H1 (cell line): ENCODE measurements around the gene CDH22. TPM values are rescaled to one million over a fixed set of nuclear protein-coding genes. Genes with fewer than 3 reads are reported as not detected.

Experiments used
- CTCF ChIA-PET: fragments of 300-600 bp; sonication (Branson Sonifier 250); formaldehyde crosslinking; loops from one replicate; lab custom pipeline; 2021; ENCODE audit not compliant: partially characterized antibody; lab: Charles Lee
- POLR2A ChIA-PET: fragments of 300-600 bp; sonication (Branson Sonifier 250); formaldehyde crosslinking; loops from one replicate; lab custom pipeline; 2021; ENCODE audit warnings: inconsistent platforms; ENCODE audit not compliant: partially characterized antibody; lab: Charles Lee
- DNase-seq, 2 experiments: peaks; one replicate each; pipeline versions ENCODE4 v3.0.0 to v3.0.0-alpha.2; 2010 to 2022; ENCODE audit warnings: low spot score in 2 of 2, low read depth in 1 of 2, mixed read lengths in 1 of 2
- FAIRE-seq: peaks from 2 replicates; lab custom pipeline; 2011; peaks lifted over from hg19 to GRCh38; lab: Jason Lieb, UNC
- H2AFZ ChIP-seq: 2 replicates; pipeline ENCODE4 v1.8.1; 2012; ENCODE audit warnings: low read length, inconsistent platforms
- H2AK5ac ChIP-seq: 2 replicates; pipeline ENCODE4 v1.6.1; 2013; ENCODE audit warnings: low read depth, low read length
- H2BK120ac ChIP-seq: replicated peaks from 2 replicates; pipeline ENCODE3; 2013; ENCODE audit warnings: low read depth, low read length, inconsistent platforms
- H2BK12ac ChIP-seq: 2 replicates; pipeline ENCODE4 v1.6.1; 2013; ENCODE audit warnings: low read depth, low read length
- H2BK15ac ChIP-seq: 2 replicates; pipeline ENCODE4 v1.6.1; 2013; ENCODE audit warnings: low read length
- H2BK20ac ChIP-seq: 2 replicates; pipeline ENCODE4 v1.6.1; 2013; ENCODE audit warnings: low read length
- H2BK5ac ChIP-seq: 2 replicates; pipeline ENCODE4 v1.6.1; 2013; ENCODE audit warnings: low read depth, low read length
- H3K14ac ChIP-seq: 2 replicates; pipeline ENCODE4 v1.6.1; 2013; ENCODE audit warnings: inconsistent platforms; ENCODE audit not compliant: insufficient read length
- H3K18ac ChIP-seq: 2 replicates; pipeline ENCODE4 v1.6.1; 2013; ENCODE audit warnings: low read length; ENCODE audit errors: extremely low read depth
- H3K23ac ChIP-seq: 2 replicates; pipeline ENCODE4 v1.6.1; 2013; ENCODE audit warnings: inconsistent platforms; ENCODE audit not compliant: insufficient read length
- H3K23me2 ChIP-seq: 2 replicates; pipeline ENCODE4 v1.6.1; 2013; ENCODE audit warnings: low read depth, low read length
- H3K27ac ChIP-seq: 2 replicates; pipeline ENCODE4 v1.6.1; 2011; ENCODE audit warnings: low read depth, low read length, inconsistent platforms
- H3K27me3 ChIP-seq, 4 experiments: replicated peaks in 1 of 4; 1 replicate in 1 of 4; 2 replicates in 3 of 4; pipeline versions ENCODE4 v1.6.1 to v1.8.1; 2011 to 2013; ENCODE audit warnings: low read length in 3 of 4, mild to moderate bottlenecking in 3 of 4, inconsistent platforms in 2 of 4, mixed read lengths in 2 of 4, moderate library complexity in 1 of 4; ENCODE audit not compliant: control insufficient read depth in 3 of 4, insufficient read depth in 3 of 4; ENCODE audit errors: extremely low read depth in 1 of 4
- H3K36me3 ChIP-seq, 4 experiments: 2 replicates each; pipeline versions ENCODE4 v1.6.1 to v1.8.1; 2011 to 2013; ENCODE audit warnings: mild to moderate bottlenecking in 4 of 4, low read length in 3 of 4, moderate library complexity in 2 of 4, control low read depth in 1 of 4, inconsistent platforms in 1 of 4; ENCODE audit not compliant: insufficient read depth in 4 of 4, control insufficient read depth in 2 of 4
- H3K4ac ChIP-seq: replicated peaks from 2 replicates; pipeline ENCODE3; 2013; ENCODE audit warnings: low read length, low read depth, mixed read lengths, inconsistent platforms; ENCODE audit not compliant: insufficient read length
- H3K4me1 ChIP-seq, 4 experiments: replicated peaks in 1 of 4; 1 replicate in 1 of 4; 2 replicates in 3 of 4; pipeline versions ENCODE4 v1.6.1 to v1.8.1; 2011 to 2013; ENCODE audit warnings: low read length in 3 of 4, inconsistent platforms in 2 of 4, mixed read lengths in 1 of 4; ENCODE audit not compliant: insufficient read depth in 4 of 4, control insufficient read depth in 3 of 4
- H3K4me2 ChIP-seq, 2 experiments: 2 replicates each; pipeline versions ENCODE4 v1.6.1 to v1.8.1; 2011 to 2013; ENCODE audit warnings: low read depth in 2 of 2, low read length in 2 of 2, control low read depth in 1 of 2, inconsistent platforms in 1 of 2, mild to moderate bottlenecking in 1 of 2; ENCODE audit not compliant: insufficient read depth in 1 of 2
- H3K4me3 ChIP-seq, 4 experiments: fragments of 200-600, 300-600 bp in 1 of 4; sonication (generic), shearing (Covaris generic), sonication (Bioruptor Twin) in 1 of 4; 2 replicates each; pipeline versions ENCODE4 v1.5.1 to v1.8.1; 2011 to 2016; ENCODE audit warnings: low read length in 4 of 4, low read depth in 3 of 4, control low read depth in 2 of 4, inconsistent platforms in 2 of 4, mild to moderate bottlenecking in 2 of 4, mixed read lengths in 1 of 4, moderate library complexity in 1 of 4; ENCODE audit not compliant: insufficient read depth in 2 of 4; ENCODE audit errors: extremely low read depth in 1 of 4
- H3K56ac ChIP-seq: replicated peaks from 2 replicates; pipeline ENCODE3; 2013; ENCODE audit warnings: low read depth, mild to moderate bottlenecking, mixed read lengths, low read length, inconsistent platforms; ENCODE audit not compliant: insufficient read length
- H3K79me1 ChIP-seq: 2 replicates; pipeline ENCODE4 v1.6.1; 2013; ENCODE audit warnings: low read depth, low read length, control low read depth
- H3K79me2 ChIP-seq, 2 experiments: 2 replicates each; pipeline versions ENCODE4 v1.6.1 to v1.8.1; 2012 to 2013; ENCODE audit warnings: low read length in 2 of 2, mild to moderate bottlenecking in 2 of 2, inconsistent platforms in 1 of 2; ENCODE audit not compliant: insufficient read depth in 2 of 2, control insufficient read depth in 1 of 2
- H3K9ac ChIP-seq, 4 experiments: replicated peaks in 1 of 4; 1 replicate in 1 of 4; 2 replicates in 3 of 4; pipeline versions ENCODE4 v1.6.1 to v1.8.1; 2011 to 2013; ENCODE audit warnings: low read depth in 3 of 4, low read length in 3 of 4, control low read depth in 2 of 4, mild to moderate bottlenecking in 2 of 4, moderate library complexity in 2 of 4, inconsistent platforms in 1 of 4; ENCODE audit errors: extremely low read depth in 1 of 4
- H3K9me3 ChIP-seq, 2 experiments: 2 replicates each; pipeline versions ENCODE4 v1.6.1 to v1.8.1; 2012 to 2013; ENCODE audit warnings: mild to moderate bottlenecking in 2 of 2, moderate library complexity in 2 of 2, control low read depth in 1 of 2, inconsistent platforms in 1 of 2, low read depth in 1 of 2, low read length in 1 of 2, mixed read lengths in 1 of 2; ENCODE audit not compliant: insufficient read depth in 2 of 2
- H4K20me1 ChIP-seq, 2 experiments: replicated peaks in 1 of 2; 2 replicates each; pipeline versions ENCODE3 to v1.8.1; 2011 to 2013; ENCODE audit warnings: inconsistent platforms in 2 of 2, low read length in 2 of 2, mild to moderate bottlenecking in 1 of 2; ENCODE audit not compliant: insufficient read depth in 2 of 2, control insufficient read depth in 1 of 2
- H4K5ac ChIP-seq: 2 replicates; pipeline ENCODE4 v1.6.1; 2013; ENCODE audit warnings: low read length, low read depth, mixed read lengths, inconsistent platforms; ENCODE audit not compliant: insufficient read length
- H4K8ac ChIP-seq: 2 replicates; pipeline ENCODE4 v1.8.0; 2013; ENCODE audit warnings: mild to moderate bottlenecking, moderate library complexity, low read length, inconsistent platforms; ENCODE audit not compliant: insufficient read depth; ENCODE audit errors: extremely low read depth
- H4K91ac ChIP-seq: replicated peaks from 2 replicates; pipeline ENCODE3; 2013; ENCODE audit warnings: low read length, mixed read lengths, inconsistent platforms; ENCODE audit not compliant: insufficient read length
- CHD2 ChIP-seq: IDR thresholded peaks from 2 replicates; pipeline ENCODE4 v1.6.1; 2012; ENCODE audit warnings: low read length, improper control_type of control experiment
- MAX ChIP-seq: IDR thresholded peaks from 2 replicates; pipeline ENCODE4 v1.6.1; 2012; ENCODE audit warnings: inconsistent platforms
- NANOG ChIP-seq: IDR thresholded peaks from 2 replicates; pipeline ENCODE4 v1.6.1; 2011; ENCODE audit warnings: low read length, low read depth, mild to moderate bottlenecking, inconsistent platforms; ENCODE audit not compliant: insufficient read depth, poor library complexity, severe bottlenecking
- POU5F1 ChIP-seq: IDR thresholded peaks from 2 replicates; pipeline ENCODE4 v1.6.1; 2011; ENCODE audit warnings: low read depth, mild to moderate bottlenecking, low read length, moderate library complexity
- RAD21 ChIP-seq, 2 experiments: IDR thresholded peaks in 1 of 2; conservative IDR thresholded peaks in 1 of 2; 2 replicates each; pipeline ENCODE4 v1.6.1; 2011; ENCODE audit warnings: low read depth in 2 of 2, low read length in 2 of 2, improper control_type of control experiment in 1 of 2, inconsistent platforms in 1 of 2, mild to moderate bottlenecking in 1 of 2, moderate library complexity in 1 of 2
- RBBP5 ChIP-seq: IDR thresholded peaks from 2 replicates; pipeline ENCODE4 v1.7.1; 2012; ENCODE audit warnings: low read depth, mild to moderate bottlenecking, inconsistent platforms, low read length, moderate library complexity, borderline replicate concordance
- SIN3A ChIP-seq, 2 experiments: IDR thresholded peaks in 1 of 2; conservative IDR thresholded peaks in 1 of 2; 2 replicates each; pipeline ENCODE4 v1.6.1; 2011 to 2012; ENCODE audit warnings: low read length in 2 of 2, improper control_type of control experiment in 1 of 2, low read depth in 1 of 2, mild to moderate bottlenecking in 1 of 2
- SIRT6 ChIP-seq: IDR thresholded peaks from one replicate; pipeline ENCODE4 v1.7.1; 2012; ENCODE audit warnings: low read length, inconsistent platforms
- TAF1 ChIP-seq: IDR thresholded peaks from 2 replicates; pipeline ENCODE4 v1.6.1; 2011; ENCODE audit warnings: mild to moderate bottlenecking, low read depth, low read length
- TCF12 ChIP-seq: IDR thresholded peaks from 2 replicates; pipeline ENCODE4 v1.6.1; 2011; ENCODE audit warnings: low read depth, mild to moderate bottlenecking, low read length
- USF2 ChIP-seq: IDR thresholded peaks from 2 replicates; pipeline ENCODE4 v1.6.1; 2011; ENCODE audit warnings: low read length, improper control_type of control experiment
- YY1 ChIP-seq: IDR thresholded peaks from 2 replicates; pipeline ENCODE4 v1.6.1; 2011; ENCODE audit warnings: low read depth, mild to moderate bottlenecking, low read length
- WGBS, 2 experiments: shearing (Covaris generic) in 1 of 2; methylation state at CpG; one replicate each; pipeline versions ENCODE4 v1.1.6 to v1.1.7; 2013 to 2015; ENCODE audit warnings: low lambda C conversion rate in 2 of 2, mixed read lengths in 2 of 2, inconsistent platforms in 1 of 2, low coverage in 1 of 2, missing lambda C conversion rate in 1 of 2; ENCODE audit not compliant: insufficient replicate concordance in 2 of 2, insufficient coverage in 1 of 2, insufficient read length in 1 of 2; ENCODE audit errors: extremely low coverage in 1 of 2, missing lambda C conversion rate in 1 of 2; 5-methylcytosine and 5-hydroxymethylcytosine counted together
- polyA plus RNA-seq, 7 experiments: library from polyadenylated mRNA; depleted of rRNA in 3 of 7; stranded (reverse) in 5 of 7; unstranded in 2 of 7; fragments of >200 nt in 5 of 7; fragments of 200-250 nt in 2 of 7; gene quantifications; 1 replicate in 5 of 7; 2 replicates in 1 of 7; 4 replicates in 1 of 7; pipeline versions ENCODE4 v1.2.1 to v1.2.3, GENCODE V29; 2011 to 2013; ENCODE audit warnings: missing spikeins in 2 of 7, mixed read lengths in 2 of 7
- total RNA-seq: library from RNA; stranded (reverse); fragmentation: NEBNext Ultra II Directional; extraction: Animal tissue kit (Norgen Biotek cat#: 25700); gene quantifications from 2 replicates; pipeline ENCODE4 v1.2.1, GENCODE V29; 2021

Gene CDH22
- total and polyA plus RNA-seq, 2 of the 8 experiments (the other 6 are each of a cell fraction or from before 2014, with no cell fraction given): 0.35 to 0.39 TPM

GRCh38 chr20:46259260-46259859 is 48.9 kb downstream of the CDH22 start:
- H3K9ac ChIP-seq: no peak overlapping the region
- H2BK12ac ChIP-seq: no peak overlapping the region
- H4K20me1 ChIP-seq: no peaks in the 10 kb centered on the region
- ChIA-PET CTCF (interaction anchor here (0.6 to 1.7 kb wide), 7 partner anchors 10 to 131 kb away, joined by 3 to 5 read pairs (median 3); no protein-coding TSS in a partner anchor), POLR2A (no interaction called here)
- WGBS, 2 experiments: 83% methylated on average over 1 of the region's 1 CpG; no CpG with 5 or more reads in 1 of the 2 experiments
- H3K79me2 ChIP-seq: no peaks in the 10 kb centered on the region
- H3K27ac ChIP-seq: no peak overlapping the region
- no peak overlapping the region for H2BK120ac ChIP-seq
- no peak overlapping the region for H2AK5ac ChIP-seq
- no peak overlapping the region for H4K5ac ChIP-seq
- H3K4me1 ChIP-seq: no peaks in the 10 kb centered on the region
- H3K56ac ChIP-seq: no peak overlapping the region
- no peak overlapping the region for H3K4me3 ChIP-seq
- H4K8ac ChIP-seq: no peak overlapping the region
- H2BK20ac ChIP-seq: no peak overlapping the region
- no peak overlapping the region for H2BK5ac ChIP-seq
- no peak overlapping the region for H2AFZ ChIP-seq
- no peak overlapping the region for H3K14ac ChIP-seq
- H3K79me1 ChIP-seq: no peaks in the 10 kb centered on the region
- H3K18ac ChIP-seq: no peak overlapping the region
- FAIRE-seq (no peak), DNase-seq (no peak)
- H3K23me2 ChIP-seq: 0 out of 2 replicates have a peak, but pooled peaks cover 1% of the 10 kb centered on the region
- no peaks in the 10 kb centered on the region for H3K9me3 ChIP-seq
- H2BK15ac ChIP-seq: no peak overlapping the region
- H3K36me3 ChIP-seq: no peaks in the 10 kb centered on the region
- no peak overlapping the region for H3K4me2 ChIP-seq
- no peak overlapping the region for H4K91ac ChIP-seq
- H3K4ac ChIP-seq: no peak overlapping the region
- no peak overlapping the region for H3K23ac ChIP-seq
- no peaks in the 10 kb centered on the region for H3K27me3 ChIP-seq
- TF ChIP-seq POU5F1: no peak
- no peak for TF ChIP-seq RBBP5
- no peak for TF ChIP-seq RAD21 (IDR thresholded peaks at IDR 0.05 in 1 of 2, conservative IDR thresholded peaks at IDR 0.05 in 1 of 2; ENCODE audit: low read depth in 2 of 2, low read length in 2 of 2)
- TF ChIP-seq USF2: no peak
- no peak for TF ChIP-seq CHD2
- no peak for TF ChIP-seq MAX
- TF ChIP-seq SIRT6: no peak
- TF ChIP-seq TCF12: no peak
- TF ChIP-seq SIN3A (conservative IDR thresholded peaks at IDR 0.05 in 1 of 2, IDR thresholded peaks at IDR 0.05 in 1 of 2; ENCODE audit: low read depth in 1 of 2, low read length in 2 of 2): no peak
- TF ChIP-seq TAF1: no peak
- no peak for TF ChIP-seq YY1
- TF ChIP-seq NANOG: no peak
